ENCODE results near the gene ZNF385B.

ZNF385B gene

DNA sequence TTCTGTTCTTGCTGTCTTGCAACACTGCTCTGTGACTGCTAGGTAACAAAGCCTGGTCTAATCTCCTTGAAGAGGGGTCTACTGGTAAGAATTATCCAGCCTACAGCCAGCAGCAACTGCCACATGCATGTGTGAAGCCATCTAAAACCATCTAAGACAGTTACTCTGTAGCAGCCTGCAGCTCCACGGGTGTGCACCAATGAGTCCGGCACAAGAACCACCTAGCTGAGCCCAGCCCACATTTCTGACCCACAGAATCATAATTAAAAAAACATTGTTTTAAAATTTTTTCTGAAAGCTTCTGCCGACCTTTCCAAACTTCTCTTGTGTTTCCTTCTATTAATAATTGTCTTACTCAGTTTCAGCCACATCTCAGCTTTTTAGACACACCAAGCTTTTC, 102.8 kb downstream of the ZNF385B start:
- H3K27me3 ChIP-seq (ENCODE audit: control insufficient read depth, insufficient read depth, low read length): no peaks in the 10 kb centered on the region
- no peak overlapping the region for H3K9ac ChIP-seq (ENCODE audit: low read length)
- no peaks in the 10 kb centered on the region for H3K36me3 ChIP-seq (ENCODE audit: control insufficient read depth, insufficient read depth, low read length)
- no peak overlapping the region for H3K27ac ChIP-seq (ENCODE audit: low read depth, low read length)
- H3K4me1 ChIP-seq (ENCODE audit: control insufficient read depth, insufficient read depth, low read length): no peaks in the 10 kb centered on the region
- no peak overlapping the region for H3K4me3 ChIP-seq (ENCODE audit: low read length)

- Histone ChIP-seq H3K9ac (ENCODE audit: low read length) (no peak overlapping the region), H3K4me3 (ENCODE audit: low read length) (no peak overlapping the region), H3K27ac (ENCODE audit: low read depth, low read length) (no peak overlapping the region), H3K27me3 (ENCODE audit: control insufficient read depth, insufficient read depth, low read length) (no peaks in the 10 kb centered on the region), H3K36me3 (ENCODE audit: control insufficient read depth, insufficient read depth, low read length) (no peaks in the 10 kb centered on the region), H3K4me1 (ENCODE audit: control insufficient read depth, insufficient read depth, low read length) (no peaks in the 10 kb centered on the region)
These were observed 110.1 kb downstream of the ZNF385B start for GRCh38 chr2:179751163-179751809.

DNA sequence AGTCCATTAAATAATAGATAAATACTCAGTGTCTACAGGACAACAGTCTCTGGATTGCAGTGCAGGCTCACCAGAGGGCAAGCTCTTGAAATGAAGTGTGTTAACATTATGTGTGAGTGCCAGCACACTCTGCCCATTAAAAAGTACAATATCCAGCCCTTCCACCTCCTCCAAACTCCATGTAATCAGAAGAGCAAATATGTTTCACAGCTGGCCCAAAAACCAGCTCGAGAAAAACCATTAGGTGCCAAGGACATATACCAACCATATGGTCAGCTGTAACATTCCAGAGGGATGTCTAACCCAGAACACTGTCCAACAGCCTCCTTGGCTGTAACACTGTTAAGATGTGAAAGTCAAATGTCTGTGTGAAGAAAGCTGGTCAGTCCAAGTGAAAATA, 112.2 kb downstream of the ZNF385B start:
- no peak overlapping the region for H3K27ac ChIP-seq (ENCODE audit: low read depth, low read length)
- no peak overlapping the region for H3K9ac ChIP-seq (ENCODE audit: low read length)
- H3K4me3 ChIP-seq (ENCODE audit: low read length): no peak overlapping the region

DNA sequence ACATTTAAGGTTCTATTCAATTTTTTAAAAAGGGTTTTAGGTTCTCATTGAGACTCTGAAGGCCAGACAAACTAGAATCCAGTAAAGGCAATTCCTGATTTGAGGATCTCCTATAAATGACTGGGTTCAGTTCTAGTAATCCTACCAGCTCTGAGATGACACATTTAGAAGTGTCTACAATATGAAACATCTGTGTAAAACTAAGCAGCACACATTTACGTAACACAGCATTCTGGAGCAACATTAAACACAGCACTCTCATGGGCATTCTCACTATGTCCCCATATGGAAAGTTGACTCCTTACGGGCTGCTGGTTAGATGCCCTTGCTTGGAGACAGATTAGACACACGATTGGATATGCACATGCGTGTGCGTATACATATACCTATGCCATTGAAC, 114.4 kb downstream of the ZNF385B start:
- H3K27ac ChIP-seq (ENCODE audit: low read depth, low read length): no peak overlapping the region
- no peaks in the 10 kb centered on the region for H3K36me3 ChIP-seq (ENCODE audit: control insufficient read depth, insufficient read depth, low read length)
- H3K4me3 ChIP-seq (ENCODE audit: low read length): no peak overlapping the region
- H3K9ac ChIP-seq (ENCODE audit: low read length): no peak overlapping the region
- H3K4me1 ChIP-seq (ENCODE audit: control insufficient read depth, insufficient read depth, low read length): no peaks in the 10 kb centered on the region
- H3K27me3 ChIP-seq (ENCODE audit: control insufficient read depth, insufficient read depth, low read length): no peaks in the 10 kb centered on the region

More for the DNA sequence above, 112.2 kb downstream of the ZNF385B start:
- no peaks in the 10 kb centered on the region for H3K36me3 ChIP-seq (ENCODE audit: control insufficient read depth, insufficient read depth, low read length)
- H3K27me3 ChIP-seq (ENCODE audit: control insufficient read depth, insufficient read depth, low read length): no peaks in the 10 kb centered on the region
- no peaks in the 10 kb centered on the region for H3K4me1 ChIP-seq (ENCODE audit: control insufficient read depth, insufficient read depth, low read length)

DNA sequence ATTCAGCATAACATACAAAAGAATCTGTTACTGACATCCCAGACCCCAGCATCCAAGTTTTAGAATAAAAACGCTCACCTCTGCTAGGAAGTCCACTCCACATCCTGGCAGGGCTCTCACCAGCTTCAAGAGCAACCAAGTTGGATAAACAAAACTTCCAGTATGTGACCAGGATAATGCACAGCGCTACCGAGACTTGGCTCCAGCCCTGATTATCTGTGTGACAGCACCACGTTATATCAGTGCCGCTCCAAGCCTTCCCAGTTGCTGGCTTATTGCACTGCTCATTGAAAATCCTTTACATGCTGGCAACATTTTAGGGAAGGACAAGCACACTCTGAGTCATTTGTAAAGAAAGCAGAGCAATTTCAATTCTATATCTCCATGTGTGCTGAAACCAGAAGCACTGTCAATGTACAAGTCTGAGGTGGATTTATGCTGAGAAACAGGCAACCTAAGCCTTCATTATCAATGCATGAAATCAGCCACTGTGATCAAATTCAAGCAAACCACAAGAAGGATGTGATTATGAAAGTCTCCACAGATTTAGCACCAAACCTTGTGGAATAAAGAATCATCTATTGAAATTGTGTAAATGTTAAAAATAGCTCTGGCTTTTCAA, 115.7 kb downstream of the ZNF385B start:
- Histone ChIP-seq H3K27ac (ENCODE audit: low read depth, low read length) (no peak overlapping the region), H3K9ac (ENCODE audit: low read length) (no peak overlapping the region), H3K4me1 (ENCODE audit: control insufficient read depth, insufficient read depth, low read length) (no peaks in the 10 kb centered on the region), H3K36me3 (ENCODE audit: control insufficient read depth, insufficient read depth, low read length) (no peaks in the 10 kb centered on the region), H3K27me3 (ENCODE audit: control insufficient read depth, insufficient read depth, low read length) (no peaks in the 10 kb centered on the region), H3K4me3 (ENCODE audit: low read length) (no peak overlapping the region)

- Histone ChIP-seq H3K36me3 (ENCODE audit: control insufficient read depth, insufficient read depth, low read length) (no peaks in the 10 kb centered on the region), H3K9ac (ENCODE audit: low read length) (no peak overlapping the region), H3K4me3 (ENCODE audit: low read length) (no peak overlapping the region), H3K27me3 (ENCODE audit: control insufficient read depth, insufficient read depth, low read length) (no peaks in the 10 kb centered on the region), H3K4me1 (ENCODE audit: control insufficient read depth, insufficient read depth, low read length) (no peaks in the 10 kb centered on the region), H3K27ac (ENCODE audit: low read depth, low read length) (no peak overlapping the region)
These were observed 117.0 kb downstream of the ZNF385B start for GRCh38 chr2:179744401-179744800.

GRCh38 chr2:179741317-179741716, 120.1 kb downstream of the ZNF385B start:
- Histone ChIP-seq H3K4me3 (ENCODE audit: low read length) (no peak overlapping the region), H3K27ac (ENCODE audit: low read depth, low read length) (no peak overlapping the region), H3K36me3 (ENCODE audit: control insufficient read depth, insufficient read depth, low read length) (no peaks in the 10 kb centered on the region), H3K9ac (ENCODE audit: low read length) (no peak overlapping the region), H3K27me3 (ENCODE audit: control insufficient read depth, insufficient read depth, low read length) (no peaks in the 10 kb centered on the region), H3K4me1 (ENCODE audit: control insufficient read depth, insufficient read depth, low read length) (no peaks in the 10 kb centered on the region)

DNA sequence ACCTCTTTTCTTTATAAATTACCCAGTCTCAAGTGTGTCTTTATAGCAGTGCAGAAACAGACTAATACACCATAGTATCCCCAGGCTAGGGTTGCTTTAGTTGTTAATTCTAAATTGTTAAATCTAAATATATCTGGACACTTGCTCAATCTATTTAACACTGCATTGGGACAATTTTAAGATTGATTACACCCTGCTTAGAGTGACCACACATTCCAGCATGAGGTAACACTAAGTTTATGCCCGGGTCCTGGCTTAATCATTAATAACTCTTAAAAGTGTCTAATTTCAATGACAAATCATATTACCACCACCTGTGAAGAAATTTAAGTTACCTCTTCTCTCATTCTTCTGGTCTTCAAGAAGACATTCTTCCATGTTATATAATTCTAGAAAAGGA, 131.4 kb downstream of the ZNF385B start:
- H3K4me1 ChIP-seq (ENCODE audit: control insufficient read depth, insufficient read depth, low read length): no peaks in the 10 kb centered on the region
- no peak overlapping the region for H3K4me3 ChIP-seq (ENCODE audit: low read length)
- H3K36me3 ChIP-seq (ENCODE audit: control insufficient read depth, insufficient read depth, low read length): no peaks in the 10 kb centered on the region
- H3K27me3 ChIP-seq (ENCODE audit: control insufficient read depth, insufficient read depth, low read length): no peaks in the 10 kb centered on the region
- no peak overlapping the region for H3K9ac ChIP-seq (ENCODE audit: low read length)
- H3K27ac ChIP-seq (ENCODE audit: low read depth, low read length): no peak overlapping the region

DNA sequence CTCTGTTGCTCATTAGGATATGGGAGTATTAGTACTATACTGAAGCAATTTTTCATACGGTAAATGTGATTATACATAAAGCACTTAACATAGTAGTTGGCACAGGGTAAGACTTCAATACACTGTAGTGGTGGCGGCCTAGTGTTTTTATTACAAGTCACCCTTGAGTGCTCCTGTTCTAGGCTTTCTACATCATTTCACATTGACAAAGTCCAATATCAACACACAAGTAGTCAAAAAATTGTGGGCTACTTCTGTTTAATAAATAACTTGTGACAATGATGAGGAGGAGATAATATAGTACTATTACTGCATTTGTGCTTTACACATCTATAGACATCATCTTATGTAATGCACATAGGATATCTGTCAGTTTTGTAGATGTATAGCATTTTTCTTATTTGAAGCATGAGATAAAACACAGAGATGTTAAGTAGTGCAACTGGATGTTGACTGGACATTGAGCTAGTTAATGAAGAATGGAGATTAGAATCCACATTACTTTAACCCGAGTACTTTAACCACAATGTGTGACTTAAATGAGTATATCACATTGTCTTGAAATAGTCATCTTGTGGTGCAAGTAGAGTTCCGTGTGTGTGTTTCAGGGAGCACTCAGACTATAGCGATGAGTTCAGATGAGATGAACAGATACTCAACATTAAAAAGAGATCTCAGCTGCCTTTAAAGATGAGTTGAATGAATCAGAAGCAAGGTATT, 134.8 kb downstream of the ZNF385B start:
- Histone ChIP-seq H3K36me3 (ENCODE audit: control insufficient read depth, insufficient read depth, low read length) (no peaks in the 10 kb centered on the region), H3K27me3 (ENCODE audit: control insufficient read depth, insufficient read depth, low read length) (no peaks in the 10 kb centered on the region), H3K9ac (ENCODE audit: low read length) (no peak overlapping the region), H3K4me3 (ENCODE audit: low read length) (no peak overlapping the region), H3K4me1 (ENCODE audit: control insufficient read depth, insufficient read depth, low read length) (no peaks in the 10 kb centered on the region), H3K27ac (ENCODE audit: low read depth, low read length) (no peak overlapping the region)

DNA sequence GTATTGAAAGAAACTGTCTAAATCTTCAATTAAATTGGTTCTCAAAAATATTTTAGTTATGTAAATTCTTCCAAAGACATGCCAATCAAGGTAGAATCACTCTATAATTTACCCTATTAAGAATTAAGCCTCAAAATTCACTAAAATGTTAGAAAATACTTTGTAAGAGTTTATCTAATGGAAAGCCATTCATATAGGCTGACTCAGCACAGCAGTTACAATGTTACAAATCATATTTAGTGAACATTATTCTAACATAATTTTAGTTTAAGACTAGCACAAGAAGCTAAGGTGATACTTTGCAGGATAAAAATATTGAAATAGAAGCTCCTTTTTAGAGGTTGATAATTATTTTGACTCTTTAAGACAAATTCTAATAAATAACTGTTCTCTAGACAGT, 137.0 kb downstream of the ZNF385B start:
- Histone ChIP-seq H3K36me3 (ENCODE audit: control insufficient read depth, insufficient read depth, low read length) (no peaks in the 10 kb centered on the region), H3K27me3 (ENCODE audit: control insufficient read depth, insufficient read depth, low read length) (no peaks in the 10 kb centered on the region), H3K4me3 (ENCODE audit: low read length) (no peak overlapping the region), H3K4me1 (ENCODE audit: control insufficient read depth, insufficient read depth, low read length) (no peaks in the 10 kb centered on the region), H3K9ac (ENCODE audit: low read length) (no peak overlapping the region), H3K27ac (ENCODE audit: low read depth, low read length) (no peak overlapping the region)

DNA sequence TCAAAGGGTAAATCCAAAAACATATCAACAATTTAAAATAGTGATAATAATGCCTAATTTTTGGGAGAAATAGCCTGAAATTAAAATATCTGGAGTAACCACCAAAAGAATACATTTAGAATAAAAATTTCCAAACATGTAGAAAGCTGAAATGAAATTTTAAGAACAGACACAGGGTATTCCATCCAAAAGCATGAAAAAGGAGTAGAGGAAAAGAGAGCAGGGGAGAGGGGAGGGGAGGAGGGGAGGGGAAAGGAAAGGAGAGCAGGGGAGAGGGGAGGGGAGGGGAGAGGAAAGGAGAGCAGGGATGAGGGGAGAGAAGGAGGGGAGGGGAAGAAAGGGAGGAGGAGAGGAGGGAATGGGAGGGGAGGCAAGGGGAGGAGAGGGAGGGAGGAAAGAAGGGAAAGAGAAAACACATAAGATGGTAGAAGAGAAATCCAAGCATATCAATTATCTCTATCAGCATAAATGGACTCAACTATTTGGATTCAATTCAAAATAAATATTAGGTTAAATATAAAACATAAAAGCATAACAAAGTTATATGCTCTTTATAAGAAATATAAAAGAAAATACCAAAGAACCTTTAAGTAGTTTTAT, 141.1 kb downstream of the ZNF385B start:
- no peak overlapping the region for H3K4me3 ChIP-seq (ENCODE audit: low read length)
- H3K27me3 ChIP-seq (ENCODE audit: control insufficient read depth, insufficient read depth, low read length): no peaks in the 10 kb centered on the region
- H3K27ac ChIP-seq (ENCODE audit: low read depth, low read length): no peak overlapping the region
- no peak overlapping the region for H3K9ac ChIP-seq (ENCODE audit: low read length)
- H3K4me1 ChIP-seq (ENCODE audit: control insufficient read depth, insufficient read depth, low read length): no peaks in the 10 kb centered on the region
- no peaks in the 10 kb centered on the region for H3K36me3 ChIP-seq (ENCODE audit: control insufficient read depth, insufficient read depth, low read length)

DNA sequence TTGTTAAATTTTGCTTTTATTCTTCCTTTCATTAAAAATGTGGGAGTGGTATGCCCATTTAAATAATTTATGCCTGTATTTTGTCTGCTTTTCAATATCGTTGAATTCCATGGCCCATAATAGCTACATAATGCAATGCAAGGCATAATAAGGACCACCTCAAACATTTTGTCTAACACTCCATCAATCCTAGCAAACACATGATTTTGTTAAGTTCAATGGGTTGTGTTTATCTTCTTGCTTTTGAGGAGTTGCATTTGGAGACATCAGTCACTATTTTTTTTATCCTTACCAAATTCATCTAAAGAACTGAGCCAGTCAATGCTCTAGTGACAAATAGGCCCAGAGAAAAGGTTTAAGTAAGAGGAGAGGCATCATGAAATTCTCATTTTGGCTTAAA, 145.5 kb downstream of the ZNF385B start:
- Histone ChIP-seq H3K27me3 (ENCODE audit: control insufficient read depth, insufficient read depth, low read length) (no peaks in the 10 kb centered on the region), H3K36me3 (ENCODE audit: control insufficient read depth, insufficient read depth, low read length) (no peaks in the 10 kb centered on the region), H3K27ac (ENCODE audit: low read depth, low read length) (no peak overlapping the region), H3K4me3 (ENCODE audit: low read length) (no peak overlapping the region), H3K4me1 (ENCODE audit: control insufficient read depth, insufficient read depth, low read length) (no peaks in the 10 kb centered on the region), H3K9ac (ENCODE audit: low read length) (no peak overlapping the region)
